Ovary (tissue), 9 donors: ENCODE measurements around the gene HCN2. TPM values are rescaled to one million over a fixed set of nuclear protein-coding genes. Genes with fewer than 3 reads are reported as not detected.

Experiments used
- DNase-seq, 5 donors: peaks; one replicate each; pipeline ENCODE4 v3.0.0-alpha.2; 2019 to 2020
- H3K27ac ChIP-seq, 2 donors: fragments of 200-600 bp; one replicate each; pipeline versions ENCODE4 v1.5.1 to v1.8.0; 2019 to 2022
- H3K27me3 ChIP-seq: fragments of 200-600 bp; one replicate; pipeline ENCODE4 v1.8.0; 2022
- H3K36me3 ChIP-seq: fragments of 200-600 bp; sonication (generic); one replicate; pipeline ENCODE4 v1.5.1; 2019
- H3K4me1 ChIP-seq: one replicate; pipeline ENCODE4 v1.8.1; 2013; ENCODE audit warnings: mild to moderate bottlenecking, moderate library complexity; ENCODE audit not compliant: insufficient read depth
- H3K4me3 ChIP-seq: fragments of 200-600 bp; sonication (generic); one replicate; pipeline ENCODE4 v1.5.1; 2017
- H3K9me3 ChIP-seq, 2 donors: fragments of 200-600 bp in 1 of 2; sonication (generic) in 1 of 2; one replicate each; pipeline versions ENCODE4 v1.5.1 to v1.8.1; 2013 to 2019; ENCODE audit warnings: mild to moderate bottlenecking in 1 of 2, moderate library complexity in 1 of 2
- EP300 ChIP-seq: sonication (generic); formaldehyde crosslinking; IDR thresholded peaks from one replicate; pipeline ENCODE4 v1.6.1; 2017; ENCODE audit warnings: antibody characterized with exemption
- POLR2A ChIP-seq: fragments of 450-650 bp; IDR thresholded peaks from one replicate; pipeline ENCODE4 v1.6.1; 2017; ENCODE audit warnings: antibody characterized with exemption, mild to moderate bottlenecking, moderate library complexity
- WGBS, 3 donors: extraction: QIAGEN DNeasy Blood & Tissue Kit in 1 of 3; methylation state at CpG; one replicate each; pipeline versions ENCODE4 v1.1.5 to v1.1.7; 2013 to 2017; 5-methylcytosine and 5-hydroxymethylcytosine counted together
- intact Hi-C, 4 donors: fragments of 100-400 bp; cut with DNase I; formaldehyde crosslinking; loops; one replicate each; pipeline versions ENCODE4 v1.11.0 to v1.15.1; 2022 to 2023
- polyA plus RNA-seq, 2 donors: library from polyadenylated mRNA; stranded (reverse); fragments of 200-250 nt in 1 of 2; fragments of 350-450 nt in 1 of 2; fragmentation: Illumina TruSeq in 1 of 2; extraction: RNeasy Lipid Tissue Mini Kit (QIAGEN cat#74804) in 1 of 2; gene quantifications; one replicate each; pipeline ENCODE4 v1.2.3, GENCODE V29; 2013 to 2014
- total RNA-seq, 7 donors: library from RNA; depleted of rRNA in 2 of 7; stranded (reverse); fragments of >200 nt in 2 of 7; fragmentation: NEBNext Ultra II Directional in 3 of 7; extraction: Animal tissue kit (Norgen Biotek cat#: 25700) in 3 of 7; gene quantifications; one replicate each; pipeline versions ENCODE4 v1.1.0 to v1.2.4, GENCODE V29; 2016 to 2023
- TF ChIP-seq, protein P1 (sequence below), 3 donors: fragments of 450-650 bp in 2 of 3; fragments of 200-600 bp in 1 of 3; IDR thresholded peaks; one replicate each; pipeline versions ENCODE4 v1.5.1 to v1.8.0; 2016 to 2022; ENCODE audit warnings: antibody characterized with exemption in 3 of 3, mild to moderate bottlenecking in 1 of 3
- donor health status: DM: no; HTN: no; CAD: no; lungs with moderate emphysema.
- donor health status: DM: no; HTN: no; CAD: no.
- donor health status: Bipolar disorder and iron deficiency.
- donor health status: DM: yes; HTN: yes; CAD: no.
- donor health status: DM: no; HTN: no; CAD: no.
- donor health status: DM: yes; HTN: yes; CAD: no.

Gene HCN2
- total and polyA plus RNA-seq, 9 donors: 0.07 to 0.23 (median 0.12) TPM; not detected in 5

DNA sequence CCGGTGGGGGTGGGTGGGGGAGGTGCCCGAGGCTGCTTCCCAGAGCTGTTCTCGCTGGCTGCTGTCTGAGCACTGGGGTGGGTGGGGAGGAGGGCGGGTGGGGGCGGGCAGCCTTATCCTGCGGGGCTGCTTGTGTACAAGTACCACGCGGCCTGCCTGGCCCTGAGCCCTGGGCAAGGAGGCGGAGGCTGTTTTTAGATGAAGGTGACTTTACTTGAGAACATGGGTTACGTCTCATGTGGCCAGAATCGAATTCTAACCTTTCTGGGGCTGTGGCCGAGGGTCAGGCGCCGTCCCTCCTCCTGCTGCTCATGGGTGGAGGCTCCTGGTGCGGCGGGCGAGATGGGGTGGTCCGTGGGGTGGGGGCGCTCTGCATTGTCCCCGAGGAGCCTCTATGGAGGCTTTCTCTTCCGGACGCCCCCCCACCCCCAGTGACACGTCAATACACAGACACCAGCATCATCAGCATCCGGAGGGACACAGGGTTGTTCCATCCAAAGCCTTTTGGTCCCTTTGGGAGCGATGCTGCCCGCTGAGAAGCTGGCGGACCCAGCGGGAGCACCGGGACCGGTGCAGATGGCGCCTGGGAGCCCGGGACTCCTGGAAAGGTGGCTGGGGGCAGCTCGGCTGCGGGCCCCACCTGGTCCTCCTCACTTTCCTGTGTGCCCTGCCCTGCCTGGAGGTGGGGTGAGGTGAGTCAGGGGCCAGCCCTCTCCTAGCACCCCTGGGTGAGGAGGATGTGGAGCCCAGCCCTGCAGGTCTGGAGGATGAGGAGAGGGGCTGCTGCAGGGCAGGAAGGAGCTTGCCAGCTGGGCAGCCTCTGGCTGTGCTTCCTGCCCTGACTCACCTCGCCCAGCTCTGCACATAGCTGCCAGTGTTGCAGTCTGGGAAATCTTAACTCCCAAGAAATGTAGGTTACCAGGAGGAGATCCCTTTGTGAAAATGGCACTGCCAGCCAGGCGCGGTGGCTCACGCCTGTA, 13.9 kb upstream of the HCN2 start:
- peaks cover 32% of the 10 kb centered on the region for H3K4me1 ChIP-seq
- peak; percentile 67 to 82 (median 71) for DNase-seq
- TF ChIP-seq, protein P1, sequence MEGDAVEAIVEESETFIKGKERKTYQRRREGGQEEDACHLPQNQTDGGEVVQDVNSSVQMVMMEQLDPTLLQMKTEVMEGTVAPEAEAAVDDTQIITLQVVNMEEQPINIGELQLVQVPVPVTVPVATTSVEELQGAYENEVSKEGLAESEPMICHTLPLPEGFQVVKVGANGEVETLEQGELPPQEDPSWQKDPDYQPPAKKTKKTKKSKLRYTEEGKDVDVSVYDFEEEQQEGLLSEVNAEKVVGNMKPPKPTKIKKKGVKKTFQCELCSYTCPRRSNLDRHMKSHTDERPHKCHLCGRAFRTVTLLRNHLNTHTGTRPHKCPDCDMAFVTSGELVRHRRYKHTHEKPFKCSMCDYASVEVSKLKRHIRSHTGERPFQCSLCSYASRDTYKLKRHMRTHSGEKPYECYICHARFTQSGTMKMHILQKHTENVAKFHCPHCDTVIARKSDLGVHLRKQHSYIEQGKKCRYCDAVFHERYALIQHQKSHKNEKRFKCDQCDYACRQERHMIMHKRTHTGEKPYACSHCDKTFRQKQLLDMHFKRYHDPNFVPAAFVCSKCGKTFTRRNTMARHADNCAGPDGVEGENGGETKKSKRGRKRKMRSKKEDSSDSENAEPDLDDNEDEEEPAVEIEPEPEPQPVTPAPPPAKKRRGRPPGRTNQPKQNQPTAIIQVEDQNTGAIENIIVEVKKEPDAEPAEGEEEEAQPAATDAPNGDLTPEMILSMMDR (IDR thresholded peaks at IDR 0.05): no peak
- TF ChIP-seq POLR2A: no peak
- intact Hi-C loops: loop anchor here in 1 of 4 donors (5.0 kb wide), 1 partner anchor 44 kb away; the partner anchor contains the start of gene CDC34
- no peaks in the 10 kb centered on the region for H3K36me3 ChIP-seq
- WGBS, 3 donors: 27 to 33% (median 29%) methylated on average over 36 to 38 of the region's 38 CpGs
- H3K4me3 ChIP-seq: peak overlapping the region; percentile 28
- no peaks in the 10 kb centered on the region for H3K9me3 ChIP-seq
- no peaks in the 10 kb centered on the region for H3K27me3 ChIP-seq
- H3K27ac ChIP-seq: no peak overlapping the region

DNA sequence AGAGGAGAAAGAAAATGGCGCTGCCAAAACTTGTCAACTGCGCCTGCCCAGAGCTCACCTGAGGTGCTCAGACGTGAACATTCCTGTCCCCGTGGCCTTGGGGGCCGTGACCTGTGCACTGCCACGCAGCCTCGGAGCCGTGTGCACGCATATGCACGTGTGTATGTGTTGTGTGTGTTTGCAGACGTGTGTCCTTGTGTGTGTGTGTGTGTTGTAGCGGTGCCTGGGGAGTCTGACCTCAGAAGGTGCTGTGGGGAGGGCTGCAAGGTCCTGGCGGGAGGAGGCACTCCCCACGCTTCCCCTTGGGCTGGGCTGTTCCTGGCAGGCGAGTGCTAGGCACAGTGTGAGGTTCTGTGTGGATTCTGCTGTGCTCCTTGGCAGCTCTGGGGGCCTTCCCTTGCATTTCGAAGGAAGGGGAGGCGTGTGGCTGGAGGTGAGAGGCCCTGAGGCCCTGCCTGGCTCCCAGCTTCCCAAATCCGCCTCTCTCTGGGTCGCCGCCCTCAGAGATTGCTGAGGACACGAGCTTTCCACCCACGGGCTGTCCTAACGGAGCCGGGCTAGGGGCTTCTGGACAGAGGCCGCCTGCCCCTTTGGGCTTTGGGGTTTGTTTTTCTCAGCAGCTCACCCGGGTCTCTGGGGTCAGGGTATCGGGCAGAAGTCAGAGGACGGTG, 12.8 kb upstream of the HCN2 start:
- Histone ChIP-seq H3K9me3 (no peaks in the 10 kb centered on the region), H3K27me3 (no peaks in the 10 kb centered on the region), H3K27ac (no peak overlapping the region), H3K4me3 (no peak overlapping the region), H3K4me1 (peaks cover 29% of the 10 kb centered on the region), H3K36me3 (no peaks in the 10 kb centered on the region)
- intact Hi-C loops: loop anchor here in 1 of 4 donors (5.0 kb wide), 1 partner anchor 45 kb away; the partner anchor contains the start of gene CDC34
- DNase-seq: no peak
- TF ChIP-seq POLR2A (no peak), EP300 (no peak)
- TF ChIP-seq, protein P1 (IDR thresholded peaks at IDR 0.05): no peak
- 80 to 83% (median 81%) methylated on average over 28 of the region's 28 CpGs for WGBS, 3 donors

- intact Hi-C loops: loop anchor here in 1 of 4 donors (5.0 kb wide), 1 partner anchor 45 kb away; the partner anchor contains the start of gene CDC34
These were observed 12.0 kb upstream of the HCN2 start for GRCh38 chr19:577439-578392.

More at GRCh38 chr19:577439-578392, 12.0 kb upstream of the HCN2 start:
- Histone ChIP-seq H3K27me3 (no peaks in the 10 kb centered on the region), H3K27ac (no peak overlapping the region), H3K4me1 (peaks cover 29% of the 10 kb centered on the region), H3K36me3 (no peaks in the 10 kb centered on the region), H3K4me3 (no peak overlapping the region), H3K9me3 (no peaks in the 10 kb centered on the region)
- TF ChIP-seq POLR2A (no peak), EP300 (no peak)
- TF ChIP-seq, protein P1 (IDR thresholded peaks at IDR 0.05): no peak
- DNase-seq: no peak
- 87 to 89% (median 87%) methylated on average over 66 of the region's 66 CpGs for WGBS, 3 donors
